GM10266 (cell line): ENCODE measurements around the gene GAREM2.

Experiments used
- DNase-seq: peaks from one replicate; pipeline ENCODE4 v3.0.0; 2012; ENCODE audit errors: extremely low spot score
- CTCF ChIP-seq: IDR thresholded peaks from 2 replicates; pipeline ENCODE4 v1.5.1; 2012; ENCODE audit warnings: mild to moderate bottlenecking, low read depth; ENCODE audit not compliant: control insufficient read depth, insufficient read depth; ENCODE audit errors: missing control alignments

The GAREM2 gene

DNA sequence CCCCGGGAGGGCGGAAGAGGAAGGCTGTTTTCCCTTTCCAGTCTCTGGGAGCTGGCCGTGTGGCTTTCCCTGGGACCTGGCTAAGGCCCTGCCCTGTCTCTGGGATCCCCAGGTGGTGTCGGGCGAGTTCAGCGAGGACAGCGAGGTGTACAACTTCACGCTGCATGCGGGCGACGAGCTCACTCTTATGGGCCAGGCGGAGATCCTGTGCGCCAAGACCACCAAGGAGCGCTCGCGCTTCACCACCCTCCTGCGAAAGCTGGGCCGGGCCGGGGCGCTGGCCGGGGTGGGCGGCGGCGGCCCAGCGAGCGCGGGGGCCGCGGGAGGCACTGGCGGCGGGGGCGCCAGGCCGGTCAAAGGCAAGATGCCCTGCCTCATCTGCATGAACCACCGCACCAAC is 11.2 kb downstream of the GAREM2 start:
- TF ChIP-seq CTCF = no peak

GRCh38 chr2:26184555-26185303 is 11.8 kb downstream of the GAREM2 start:
- DNase-seq = peak; percentile 96
- TF ChIP-seq CTCF = peak; percentile 86

More for the DNA sequence above, 11.2 kb downstream of the GAREM2 start:
- DNase-seq = no peak

GRCh38 chr2:26185304-26185928 is 12.5 kb downstream of the GAREM2 start:
- DNase-seq = no peak
- TF ChIP-seq CTCF = no peak

GRCh38 chr2:26185954-26186770 is 13.3 kb downstream of the GAREM2 start:
- no peak for TF ChIP-seq CTCF
- no peak for DNase-seq

DNA sequence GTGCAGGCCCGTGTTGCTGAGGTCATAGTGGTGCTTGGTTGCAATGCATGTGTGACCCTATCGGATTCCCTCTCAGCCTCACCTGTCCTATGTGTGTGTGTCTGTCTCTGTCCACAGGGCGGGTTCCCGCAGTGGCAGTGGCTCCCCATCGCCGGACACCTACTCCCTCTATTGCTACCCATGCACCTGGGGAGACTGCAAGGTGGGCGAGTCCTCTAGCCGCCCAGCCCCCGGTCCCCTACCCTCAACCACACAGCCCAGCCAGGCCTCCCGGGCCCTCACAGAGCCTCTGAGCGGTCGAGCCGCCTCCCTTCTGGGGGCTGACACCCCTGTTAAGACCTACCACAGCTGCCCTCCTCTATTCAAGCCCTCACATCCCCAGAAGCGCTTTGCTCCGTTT is 14.2 kb downstream of the GAREM2 start:
- TF ChIP-seq CTCF = no peak
- DNase-seq = no peak

- DNase-seq = no peak
- no peak for TF ChIP-seq CTCF
These were observed 14.7 kb downstream of the GAREM2 start for GRCh38 chr2:26187537-26188104.
